Measurements from ENCODE around the gene NOTCH2. TPM values are rescaled to one million over a fixed set of nuclear protein-coding genes. Genes with fewer than 3 reads are reported as not detected.
"Not testable (repeated sequence)": the region's sequence is repeated elsewhere in the genome, so short reads cannot be mapped to it uniquely, and the experiment has no call there.

Gene NOTCH2
- total RNA-seq, 1 experiment from 2014 or later, result 53.7 TPM

DNA sequence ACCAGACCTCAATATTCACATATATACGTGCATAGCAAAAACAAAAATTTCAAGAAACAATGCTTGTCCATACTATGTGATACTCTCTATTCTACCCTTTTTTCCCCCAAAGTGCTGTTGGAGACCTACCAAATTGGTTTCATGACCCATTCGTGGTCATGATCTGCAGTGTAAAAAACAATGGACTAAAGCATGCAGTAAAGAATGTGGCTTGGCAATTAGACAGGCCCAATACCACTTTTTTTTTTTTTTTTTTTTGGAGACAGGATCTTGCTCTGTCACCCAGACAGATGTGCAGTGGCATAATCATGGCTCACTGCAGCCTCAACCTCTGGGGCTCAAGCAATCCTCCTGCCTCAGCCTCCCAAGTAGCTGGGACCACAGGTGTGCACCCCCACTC is 21.3 kb downstream of the NOTCH2 start:
- H4K5ac ChIP-seq (ENCODE audit: insufficient read length, low read depth, low read length); H3K27ac Mint-ChIP-seq; H3K4me1 Mint-ChIP-seq; H3K18ac ChIP-seq (ENCODE audit: insufficient read length, low read depth, low read length); H3K27me3 ChIP-seq (ENCODE audit: insufficient read depth, low read length); H3K14ac ChIP-seq (ENCODE audit: insufficient read depth, low read length); H3T11ph ChIP-seq (ENCODE audit: low read length); H2AK5ac ChIP-seq (ENCODE audit: insufficient read length, low read length); H2BK5ac ChIP-seq (ENCODE audit: insufficient read length, low read length); H3K27ac ChIP-seq (ENCODE audit: insufficient read length, low read depth, low read length); H3K4me2 ChIP-seq (ENCODE audit: insufficient read depth, insufficient read length, low read length); H4K8ac ChIP-seq (replicated peaks; ENCODE audit: insufficient read length, low read depth, low read length); H2BK15ac ChIP-seq (ENCODE audit: low read depth, low read length); H3K79me2 ChIP-seq (ENCODE audit: insufficient read depth, low read length); DNase-seq; H2AFZ ChIP-seq (ENCODE audit: low read length); H3K36me3 Mint-ChIP-seq (ENCODE audit: insufficient read depth in 1 of 3, low read depth in 3 of 3); H2BK120ac ChIP-seq (ENCODE audit: low read depth, low read length, poor library complexity, severe bottlenecking); H3K56ac ChIP-seq (ENCODE audit: insufficient read length, low read depth, low read length); H2BK20ac ChIP-seq (ENCODE audit: low read depth, low read length, poor library complexity, severe bottlenecking); H3K27me3 Mint-ChIP-seq (ENCODE audit: low read depth); H3K23me2 ChIP-seq (ENCODE audit: insufficient read length, low read depth, low read length, poor library complexity, severe bottlenecking); H3K79me1 ChIP-seq (ENCODE audit: insufficient read depth, low read depth, low read length, poor library complexity, severe bottlenecking); H3K23ac ChIP-seq (ENCODE audit: insufficient read length, low read depth, low read length); H3K9me3 Mint-ChIP-seq; H3K9me3 ChIP-seq (ENCODE audit: control insufficient read depth, low read depth, low read length); H4K91ac ChIP-seq (ENCODE audit: insufficient read length, low read depth, low read length); H4K20me1 ChIP-seq (ENCODE audit: control insufficient read depth, insufficient read depth, insufficient read length); H2BK12ac ChIP-seq (ENCODE audit: insufficient read length, low read depth, low read length); H3K4ac ChIP-seq (ENCODE audit: low read depth, low read length); H3K4me1 ChIP-seq (ENCODE audit: insufficient read depth, low read length); H3K4me3 Mint-ChIP-seq; H3K9ac ChIP-seq (ENCODE audit: extremely low read depth, insufficient read length, low read length): not testable (repeated sequence)
- no CpG with 5 or more reads among the region's 2 CpGs for WGBS (ENCODE audit: extremely low coverage, insufficient read length, low lambda C conversion rate)

DNA sequence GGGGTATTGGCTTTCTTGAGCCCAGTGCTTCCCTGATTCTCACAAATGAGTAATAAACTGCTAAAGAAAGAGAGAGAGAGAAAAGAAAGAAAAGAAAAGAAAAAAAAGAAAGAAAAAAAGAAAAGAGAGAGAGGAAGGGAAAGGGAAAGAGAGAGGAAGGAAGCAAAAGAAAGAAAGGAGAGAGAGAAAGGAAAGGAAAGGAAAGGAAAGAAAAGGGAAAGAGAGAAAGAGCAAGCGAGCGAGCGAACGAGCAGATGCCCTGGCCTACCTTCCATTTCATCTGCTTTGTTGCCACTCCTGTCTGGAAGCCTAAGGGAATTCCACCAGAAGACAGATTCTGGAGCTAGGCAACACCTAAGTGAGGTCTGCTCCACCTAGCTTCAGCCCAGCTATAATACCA is 27.7 kb downstream of the NOTCH2 start:
- H3K36me3 Mint-ChIP-seq (ENCODE audit: insufficient read depth in 1 of 3, low read depth in 3 of 3); H3K4ac ChIP-seq (ENCODE audit: low read depth, low read length); H2BK20ac ChIP-seq (ENCODE audit: low read depth, low read length, poor library complexity, severe bottlenecking); H3K27ac Mint-ChIP-seq; H4K20me1 ChIP-seq (ENCODE audit: control insufficient read depth, insufficient read depth, insufficient read length); H3K27ac ChIP-seq (ENCODE audit: insufficient read length, low read depth, low read length); H3K9me3 Mint-ChIP-seq; H3K9me3 ChIP-seq (ENCODE audit: control insufficient read depth, low read depth, low read length); H3K56ac ChIP-seq (ENCODE audit: insufficient read length, low read depth, low read length); H4K5ac ChIP-seq (ENCODE audit: insufficient read length, low read depth, low read length); H2AK5ac ChIP-seq (ENCODE audit: insufficient read length, low read length); H2BK12ac ChIP-seq (ENCODE audit: insufficient read length, low read depth, low read length); H3K23me2 ChIP-seq (ENCODE audit: insufficient read length, low read depth, low read length, poor library complexity, severe bottlenecking); H3K4me1 Mint-ChIP-seq; H3K79me2 ChIP-seq (ENCODE audit: insufficient read depth, low read length); H3K14ac ChIP-seq (ENCODE audit: insufficient read depth, low read length); H3T11ph ChIP-seq (ENCODE audit: low read length); H3K4me3 Mint-ChIP-seq; H2BK5ac ChIP-seq (ENCODE audit: insufficient read length, low read length); H3K27me3 ChIP-seq (ENCODE audit: insufficient read depth, low read length); H3K27me3 Mint-ChIP-seq (ENCODE audit: low read depth); H4K91ac ChIP-seq (ENCODE audit: insufficient read length, low read depth, low read length); H3K4me2 ChIP-seq (ENCODE audit: insufficient read depth, insufficient read length, low read length); H3K23ac ChIP-seq (ENCODE audit: insufficient read length, low read depth, low read length); H2AFZ ChIP-seq (ENCODE audit: low read length); H2BK15ac ChIP-seq (ENCODE audit: low read depth, low read length); H2BK120ac ChIP-seq (ENCODE audit: low read depth, low read length, poor library complexity, severe bottlenecking); H3K18ac ChIP-seq (ENCODE audit: insufficient read length, low read depth, low read length); DNase-seq; H3K79me1 ChIP-seq (ENCODE audit: insufficient read depth, low read depth, low read length, poor library complexity, severe bottlenecking); H3K9ac ChIP-seq (ENCODE audit: extremely low read depth, insufficient read length, low read length); H4K8ac ChIP-seq (replicated peaks; ENCODE audit: insufficient read length, low read depth, low read length); H3K4me1 ChIP-seq (ENCODE audit: insufficient read depth, low read length): not testable (repeated sequence)
- no CpG with 5 or more reads among the region's 4 CpGs for WGBS (ENCODE audit: extremely low coverage, insufficient read length, low lambda C conversion rate)
